HG02938 (cell line): ENCODE results near the gene PLA2G6.

Experiments
- ATAC-seq: cut with Tn5 transposase; IDR thresholded peaks from one replicate; pipeline ENCODE4 v1.9.1; 2021; ENCODE audit warnings: mild to moderate bottlenecking, moderate library complexity; ENCODE audit not compliant: unreplicated experiment

PLA2G6 gene

GRCh38 chr22:38115423-38116205, 66.0 kb downstream of the PLA2G6 start:
- ATAC-seq: no peak

GRCh38 chr22:38114484-38115398, 66.9 kb downstream of the PLA2G6 start:
- no peak for ATAC-seq

GRCh38 chr22:38112381-38112780, 69.2 kb downstream of the PLA2G6 start:
- no peak for ATAC-seq

GRCh38 chr22:38111925-38112355, 69.7 kb downstream of the PLA2G6 start:
- ATAC-seq: no peak

GRCh38 chr22:38110863-38111852, 70.5 kb downstream of the PLA2G6 start:
- ATAC-seq: no peak

GRCh38 chr22:38110008-38110862, 71.4 kb downstream of the PLA2G6 start, which contains the start of gene BAIAP2L2:
TSS of gene BAIAP2L2 (minus strand) at chr22:38110684. CDS start at chr22:38110525, 159 bp downstream.
- no peak for ATAC-seq

- no peak for ATAC-seq
Measured at GRCh38 chr22:38109371-38110001, 72.1 kb downstream of the PLA2G6 start.

GRCh38 chr22:38108561-38109319, 72.9 kb downstream of the PLA2G6 start:
- ATAC-seq: no peak

GRCh38 chr22:38107692-38108515, 73.7 kb downstream of the PLA2G6 start:
- ATAC-seq: no peak

GRCh38 chr22:38106814-38107578, 74.6 kb downstream of the PLA2G6 start:
- no peak for ATAC-seq

- no peak for ATAC-seq
Measured at GRCh38 chr22:38104084-38104483, 77.5 kb downstream of the PLA2G6 start.

- ATAC-seq: no peak
Measured at GRCh38 chr22:38103641-38104040, 78.0 kb downstream of the PLA2G6 start.

GRCh38 chr22:38098410-38099249, 83.0 kb downstream of the PLA2G6 start:
- no peak for ATAC-seq

- no peak for ATAC-seq
Measured at GRCh38 chr22:38097557-38098409, 83.8 kb downstream of the PLA2G6 start.

- no peak for ATAC-seq
Measured at GRCh38 chr22:38097058-38097457, 84.6 kb downstream of the PLA2G6 start.
